ENCODE results near the gene DNAH3.

DNA sequence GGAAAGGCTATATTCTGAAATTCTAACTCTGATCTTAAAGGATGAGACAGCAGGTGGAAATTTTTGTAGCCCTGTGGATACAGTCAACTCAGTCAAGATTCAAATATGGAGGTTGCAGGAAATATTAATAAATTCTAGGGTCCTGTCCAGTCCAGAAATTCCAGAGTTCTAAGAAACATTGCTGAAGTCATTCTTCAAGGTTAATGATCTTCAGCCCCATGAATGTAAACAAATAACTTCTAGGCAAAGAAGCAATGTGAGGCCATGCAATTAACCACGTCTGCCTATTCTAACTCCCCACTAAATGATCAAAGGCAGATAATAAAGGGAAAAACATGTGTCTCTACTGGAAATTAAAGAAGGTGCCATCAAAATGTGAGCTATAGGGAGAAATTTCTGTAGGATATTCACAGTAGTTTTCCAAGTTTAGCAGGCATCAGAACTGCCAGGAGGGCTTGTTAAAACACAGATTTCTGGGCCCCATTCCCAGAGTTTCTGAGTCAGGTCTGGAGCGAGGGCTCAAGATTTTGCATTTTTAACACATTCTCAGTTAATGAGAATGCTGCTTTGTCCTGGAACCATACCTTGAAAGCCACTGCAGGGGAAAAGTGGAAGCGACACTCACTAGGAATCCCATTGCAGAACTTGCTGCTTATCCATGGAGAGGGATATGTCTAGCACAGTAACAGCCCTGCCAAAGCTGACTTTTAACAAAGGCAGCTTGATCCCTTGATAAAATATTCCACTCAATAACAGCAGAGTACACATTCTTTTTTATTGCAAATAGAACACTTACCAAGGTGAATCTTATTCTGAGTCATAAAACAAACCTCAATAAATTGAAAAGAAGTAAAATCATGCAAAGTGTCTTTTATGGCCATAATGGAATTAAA, 61.8 kb downstream of the DNAH3 start:
- TF ChIP-seq YY1 (IDR thresholded peaks at IDR 0.05; ENCODE audit: insufficient read depth, insufficient read length) (no peak), ZNF274 (IDR thresholded peaks at IDR 0.05; ENCODE audit: low read depth, low read length) (no peak)

All from NT2/D1 (cell line).